Bronchial epithelial cell (primary cell): ENCODE results near the gene DYNLT4. TPM values are rescaled to one million over a fixed set of nuclear protein-coding genes. Genes with fewer than 3 reads are reported as not detected.
A peak's percentile ranks its signal among the peaks of the same experiment; 100 is the strongest.

Source experiments
- DNase-seq: peaks from one replicate; pipeline ENCODE4 v3.0.0-alpha.2; 2010; ENCODE audit warnings: low read depth
- FAIRE-seq: peaks from 2 replicates; lab custom pipeline; 2011; peaks lifted over from hg19 to GRCh38; lab: Jason Lieb, UNC
- H3K27me3 ChIP-seq: 2 replicates; pipeline ENCODE4 v1.5.1; 2011; ENCODE audit warnings: low read length; ENCODE audit not compliant: control insufficient read depth, insufficient read depth
- H3K36me3 ChIP-seq: 2 replicates; pipeline ENCODE4 v1.5.1; 2011; ENCODE audit warnings: low read length; ENCODE audit not compliant: control insufficient read depth, insufficient read depth
- H3K4me3 ChIP-seq: 2 replicates; pipeline ENCODE4 v1.5.1; 2011; ENCODE audit warnings: mild to moderate bottlenecking, low read depth, low read length, control low read depth
- total RNA-seq: library from RNA; depleted of rRNA; stranded (reverse); fragments of >200 nt; gene quantifications from 2 replicates; pipeline ENCODE4 v1.2.1, GENCODE V29; 2014
- TF ChIP-seq, protein P1 (sequence below): IDR thresholded peaks from 2 replicates; pipeline ENCODE4 v1.5.1; 2011; ENCODE audit warnings: mild to moderate bottlenecking, moderate library complexity, low read length, control low read depth, inconsistent platforms; ENCODE audit not compliant: insufficient read depth, severe bottlenecking

Gene DYNLT4
- total RNA-seq, 1 donor from 2014 or later, result not detected

DNA sequence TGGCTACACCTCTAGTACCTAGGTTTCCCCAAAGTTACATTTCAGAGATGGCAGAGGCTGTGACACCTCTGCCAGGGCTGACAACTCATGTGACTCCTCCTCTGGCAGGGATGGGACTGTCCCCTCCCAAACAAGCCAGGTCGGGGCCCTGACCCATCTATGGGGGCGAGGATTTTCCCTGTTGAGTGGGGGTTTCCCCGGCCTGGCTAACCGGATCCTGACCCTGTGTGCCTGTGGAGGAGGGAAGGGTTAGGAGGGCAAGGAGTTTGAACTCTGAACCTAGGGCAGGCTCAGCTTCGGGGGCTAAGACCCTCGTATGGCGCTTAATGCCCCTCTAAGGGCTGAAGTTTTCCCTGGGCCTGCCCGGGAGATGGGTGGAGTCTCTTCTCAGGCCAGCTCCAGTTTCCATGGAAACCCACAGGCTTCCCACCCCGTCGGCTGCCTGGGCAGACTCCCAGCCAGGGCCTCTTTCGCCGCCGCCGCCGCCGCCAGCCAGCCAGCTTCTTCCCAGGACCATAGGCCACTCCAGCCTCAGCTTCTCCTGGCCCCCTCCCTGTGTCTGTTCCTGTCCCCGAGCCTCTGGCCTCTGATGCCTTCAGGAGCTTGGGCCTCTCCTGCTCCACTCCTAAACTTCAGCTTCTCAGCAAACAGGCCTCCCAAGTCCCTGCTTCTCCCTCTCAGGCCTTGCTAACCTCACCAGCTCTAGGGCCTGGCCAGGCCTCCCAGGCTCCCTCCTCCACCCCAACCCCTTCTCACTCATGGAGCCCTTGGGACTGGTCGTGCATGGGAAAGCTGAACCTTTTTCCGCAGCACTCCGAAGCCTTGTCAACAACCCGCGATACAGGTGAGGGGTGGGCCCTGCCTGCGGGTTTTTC lies 1.1 kb upstream of the DYNLT4 start, which contains the start of gene BTBD19:
Gene BTBD19, plus strand, starts transcription at position 461 of the 875 bp plus-strand sequence. Its CDS starts 298 bp downstream, at position 759.
- FAIRE-seq (no peak), DNase-seq (no peak)
- H3K4me3 ChIP-seq, result no peak within 1 kb of the TSS
- TF ChIP-seq, protein P1, sequence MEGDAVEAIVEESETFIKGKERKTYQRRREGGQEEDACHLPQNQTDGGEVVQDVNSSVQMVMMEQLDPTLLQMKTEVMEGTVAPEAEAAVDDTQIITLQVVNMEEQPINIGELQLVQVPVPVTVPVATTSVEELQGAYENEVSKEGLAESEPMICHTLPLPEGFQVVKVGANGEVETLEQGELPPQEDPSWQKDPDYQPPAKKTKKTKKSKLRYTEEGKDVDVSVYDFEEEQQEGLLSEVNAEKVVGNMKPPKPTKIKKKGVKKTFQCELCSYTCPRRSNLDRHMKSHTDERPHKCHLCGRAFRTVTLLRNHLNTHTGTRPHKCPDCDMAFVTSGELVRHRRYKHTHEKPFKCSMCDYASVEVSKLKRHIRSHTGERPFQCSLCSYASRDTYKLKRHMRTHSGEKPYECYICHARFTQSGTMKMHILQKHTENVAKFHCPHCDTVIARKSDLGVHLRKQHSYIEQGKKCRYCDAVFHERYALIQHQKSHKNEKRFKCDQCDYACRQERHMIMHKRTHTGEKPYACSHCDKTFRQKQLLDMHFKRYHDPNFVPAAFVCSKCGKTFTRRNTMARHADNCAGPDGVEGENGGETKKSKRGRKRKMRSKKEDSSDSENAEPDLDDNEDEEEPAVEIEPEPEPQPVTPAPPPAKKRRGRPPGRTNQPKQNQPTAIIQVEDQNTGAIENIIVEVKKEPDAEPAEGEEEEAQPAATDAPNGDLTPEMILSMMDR, result no peak
- no peaks in the 10 kb centered on the region for H3K27me3 ChIP-seq
- peaks cover 22% of the 10 kb centered on the region for H3K36me3 ChIP-seq

DNA sequence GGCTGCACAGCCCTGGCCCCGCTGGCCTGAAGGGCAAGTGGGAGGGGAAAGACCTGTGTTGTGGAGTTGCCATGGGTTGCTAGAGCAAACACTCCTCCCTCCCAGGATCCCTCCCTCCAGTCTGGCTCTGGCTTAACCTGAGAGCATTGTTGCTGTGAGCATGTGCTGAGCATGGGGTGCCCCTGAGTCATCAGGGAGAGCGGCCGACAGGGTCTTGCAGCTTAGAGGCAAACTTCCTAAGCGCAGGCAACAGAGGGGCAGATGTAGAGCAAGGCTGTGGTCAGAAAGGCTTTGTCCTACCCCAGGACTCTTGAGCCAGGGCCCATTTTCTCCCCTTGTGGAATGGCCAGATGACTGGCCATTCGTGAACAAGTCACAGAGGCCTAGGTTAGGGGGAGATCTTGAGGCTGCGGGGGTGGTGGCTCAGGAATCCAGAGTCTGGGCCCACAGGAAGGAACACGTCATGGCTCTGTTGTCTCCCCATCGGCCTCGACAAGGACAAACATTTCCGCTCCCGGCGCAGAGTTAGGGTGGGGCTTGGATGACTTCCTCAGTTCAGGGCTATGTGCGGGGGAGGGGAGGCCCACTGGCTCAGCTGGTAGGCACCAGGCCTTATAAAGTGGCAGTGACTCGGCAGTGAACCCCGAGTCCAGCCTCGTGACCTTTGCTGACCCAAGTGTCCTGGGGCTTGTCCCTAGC lies 362 bp upstream of the DYNLT4 start:
- H3K27me3 ChIP-seq, result no peaks in the 10 kb centered on the region
- TF ChIP-seq, protein P1, result no peak
- H3K36me3 ChIP-seq, result peaks cover 30% of the 10 kb centered on the region
- H3K4me3 ChIP-seq, result no peak overlapping the region
- DNase-seq (peak; percentile 99), FAIRE-seq (peak; percentile 95)

DNA sequence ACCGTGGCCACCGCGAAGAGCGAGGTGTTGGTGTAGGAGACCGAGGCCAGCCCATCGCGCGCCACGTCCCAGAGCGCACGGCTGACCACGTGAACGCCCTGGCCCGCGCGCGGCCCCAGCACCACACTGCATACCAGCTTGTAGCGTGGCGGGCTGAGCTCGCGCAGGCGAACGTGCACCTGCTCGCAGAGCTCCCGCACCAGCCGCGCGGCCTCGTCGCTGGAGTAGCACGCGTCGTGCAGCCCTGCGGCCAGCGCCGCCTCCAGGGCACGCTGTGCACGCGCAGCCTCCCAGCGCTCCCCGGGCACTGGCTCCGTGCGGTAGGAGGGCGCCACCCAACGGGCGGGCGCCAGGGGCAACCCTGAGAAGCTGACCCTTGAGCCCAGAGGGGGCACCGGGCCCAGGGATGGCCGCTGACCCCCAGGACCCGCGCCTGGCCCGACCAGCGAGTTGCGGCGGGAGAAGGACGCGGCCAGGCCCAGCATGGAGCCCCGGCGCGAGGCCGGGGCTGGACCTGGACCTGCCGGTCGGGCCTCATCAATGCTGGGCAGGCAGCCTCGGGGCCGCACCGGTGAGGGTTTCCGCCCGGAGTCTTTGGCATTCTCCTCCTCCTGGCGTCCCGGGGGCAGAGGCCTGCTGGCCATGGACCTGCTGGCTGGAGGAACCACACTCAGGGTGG lies 987 bp downstream of the DYNLT4 start:
- no peaks in the 10 kb centered on the region for H3K27me3 ChIP-seq
- no peak for DNase-seq
- peaks cover 34% of the 10 kb centered on the region for H3K36me3 ChIP-seq
- TF ChIP-seq, protein P1, result no peak
- FAIRE-seq, result no peak
- no peak overlapping the region for H3K4me3 ChIP-seq

DNA sequence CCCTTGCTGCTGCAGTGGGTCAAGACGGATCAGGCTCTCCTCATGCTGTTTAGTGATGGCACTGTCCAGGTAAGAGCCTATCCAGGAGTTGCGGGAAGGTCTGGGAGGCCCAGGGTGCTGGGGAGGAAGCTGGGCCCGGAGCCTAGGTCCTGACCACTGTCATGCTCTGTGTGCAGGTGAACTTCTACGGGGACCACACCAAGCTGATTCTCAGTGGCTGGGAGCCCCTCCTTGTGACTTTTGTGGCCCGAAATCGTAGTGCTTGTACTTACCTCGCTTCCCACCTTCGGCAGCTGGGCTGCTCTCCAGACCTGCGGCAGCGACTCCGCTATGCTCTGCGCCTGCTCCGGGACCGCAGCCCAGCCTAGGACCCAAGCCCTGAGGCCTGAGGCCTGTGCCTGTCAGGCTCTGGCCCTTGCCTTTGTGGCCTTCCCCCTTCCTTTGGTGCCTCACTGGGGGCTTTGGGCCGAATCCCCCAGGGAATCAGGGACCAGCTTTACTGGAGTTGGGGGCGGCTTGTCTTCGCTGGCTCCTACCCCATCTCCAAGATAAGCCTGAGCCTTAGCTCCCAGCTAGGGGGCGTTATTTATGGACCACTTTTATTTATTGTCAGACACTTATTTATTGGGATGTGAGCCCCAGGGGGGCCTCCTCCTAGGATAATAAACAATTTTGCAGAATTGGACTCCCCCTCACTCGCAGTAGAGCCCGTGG lies 1.7 kb downstream of the DYNLT4 start:
- no peaks in the 10 kb centered on the region for H3K27me3 ChIP-seq
- FAIRE-seq (no peak), DNase-seq (no peak)
- TF ChIP-seq, protein P1, result no peak
- H3K4me3 ChIP-seq, result no peak overlapping the region
- peaks cover 34% of the 10 kb centered on the region for H3K36me3 ChIP-seq

DNA sequence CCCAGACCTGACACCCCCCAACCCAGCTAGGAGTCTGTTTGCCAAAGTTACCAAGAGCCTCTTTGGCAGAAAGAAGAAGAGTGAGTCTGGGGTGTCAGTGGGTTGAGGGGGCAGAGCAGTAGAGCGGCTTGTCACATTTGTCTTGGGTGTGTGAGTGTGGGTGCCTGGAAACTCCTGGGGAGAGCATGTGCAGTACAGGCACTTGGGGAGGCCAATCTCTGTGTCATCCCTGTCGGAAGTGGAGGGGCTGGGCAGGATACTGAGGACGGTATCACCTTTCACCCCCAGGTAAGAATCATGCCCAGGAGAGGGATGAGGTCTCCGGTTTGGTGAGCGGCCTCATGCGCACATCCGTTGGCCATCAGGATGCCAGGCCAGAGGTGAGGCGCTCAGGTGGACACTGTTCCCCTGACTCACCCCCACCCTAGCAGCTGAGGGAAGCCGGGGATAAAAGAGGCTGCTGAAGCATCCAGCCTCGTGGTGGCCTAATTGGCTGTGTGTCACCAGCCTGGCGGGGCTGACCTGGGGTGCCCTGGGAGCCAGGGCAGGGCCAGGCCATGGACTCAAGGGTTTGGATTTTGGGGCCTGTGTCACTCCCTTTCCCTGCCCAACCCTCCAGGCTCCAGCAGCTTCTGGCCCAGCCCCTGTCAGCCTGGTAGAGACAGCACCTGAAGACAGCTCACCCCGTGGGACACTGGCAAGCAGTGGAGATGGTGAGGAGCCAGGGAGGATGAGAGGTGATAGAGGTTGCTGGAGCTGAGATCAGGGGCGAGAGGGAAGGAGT lies 3.6 kb downstream of the DYNLT4 start:
- Histone ChIP-seq H3K4me3 (no peak overlapping the region), H3K36me3 (peaks cover 33% of the 10 kb centered on the region), H3K27me3 (no peaks in the 10 kb centered on the region)
- DNase-seq (no peak), FAIRE-seq (no peak)
- TF ChIP-seq, protein P1, result no peak
